ENCODE results near the gene TGFBR3L.

GRCh38 chr19:7869453-7869909 lies 45.1 kb upstream of the TGFBR3L start:
- no peak for TF ChIP-seq BRCA1 (IDR thresholded peaks at IDR 0.05; ENCODE audit: low read depth, low read length)
- no peak for TF ChIP-seq POLR2AphosphoS5 (IDR thresholded peaks at IDR 0.05; ENCODE audit: low read depth, low read length)
- TF ChIP-seq EZH2 (IDR thresholded peaks at IDR 0.05; ENCODE audit: low read depth, low read length, severe bottlenecking): no peak
- TF ChIP-seq GTF2F1 (IDR thresholded peaks at IDR 0.05; ENCODE audit: borderline replicate concordance, low read depth, low read length): no peak
- no peak for TF ChIP-seq CTCF (IDR thresholded peaks at IDR 0.05; ENCODE audit: control extremely low read depth in 1 of 3, insufficient read depth in 1 of 3, low read depth in 1 of 3, low read length in 3 of 3)

Data from H1 (cell line).